Kidney epithelial cell (primary cell): ENCODE measurements around the gene LRRN2. TPM values are rescaled to one million over a fixed set of nuclear protein-coding genes. Genes with fewer than 3 reads are reported as not detected.

Experiments
- DNase-seq: peaks from one replicate; pipeline ENCODE4 v3.0.0-alpha.2; 2010; ENCODE audit warnings: low read depth
- H3K27me3 ChIP-seq: 2 replicates; pipeline ENCODE4 v1.6.0; 2011; ENCODE audit warnings: low read length; ENCODE audit not compliant: control insufficient read depth, insufficient read depth
- H3K36me3 ChIP-seq: 2 replicates; pipeline ENCODE4 v1.5.1; 2011; ENCODE audit warnings: low read length; ENCODE audit not compliant: control insufficient read depth, insufficient read depth
- H3K4me3 ChIP-seq: 2 replicates; pipeline ENCODE4 v1.5.1; 2011; ENCODE audit warnings: low read depth, mild to moderate bottlenecking, control low read depth, low read length
- CTCF ChIP-seq: IDR thresholded peaks from 2 replicates; pipeline ENCODE4 v1.5.1; 2011; ENCODE audit warnings: mild to moderate bottlenecking, moderate library complexity, low read length, control low read depth, inconsistent platforms; ENCODE audit not compliant: insufficient read depth, poor library complexity, severe bottlenecking
- total RNA-seq: library from RNA; depleted of rRNA; stranded (reverse); fragments of >200 nt; gene quantifications from 2 replicates; pipeline ENCODE4 v1.2.3, GENCODE V29; 2015

Gene LRRN2
- total RNA-seq, 1 donor from 2014 or later, result 7.6 TPM

- Histone ChIP-seq H3K27me3 (peaks cover 33% of the 10 kb centered on the region), H3K4me3 (no peak overlapping the region), H3K36me3 (no peaks in the 10 kb centered on the region)
- TF ChIP-seq CTCF, result no peak
- no peak for DNase-seq
Observed at GRCh38 chr1:204683284-204684205, 2.0 kb downstream of the LRRN2 start.

DNA sequence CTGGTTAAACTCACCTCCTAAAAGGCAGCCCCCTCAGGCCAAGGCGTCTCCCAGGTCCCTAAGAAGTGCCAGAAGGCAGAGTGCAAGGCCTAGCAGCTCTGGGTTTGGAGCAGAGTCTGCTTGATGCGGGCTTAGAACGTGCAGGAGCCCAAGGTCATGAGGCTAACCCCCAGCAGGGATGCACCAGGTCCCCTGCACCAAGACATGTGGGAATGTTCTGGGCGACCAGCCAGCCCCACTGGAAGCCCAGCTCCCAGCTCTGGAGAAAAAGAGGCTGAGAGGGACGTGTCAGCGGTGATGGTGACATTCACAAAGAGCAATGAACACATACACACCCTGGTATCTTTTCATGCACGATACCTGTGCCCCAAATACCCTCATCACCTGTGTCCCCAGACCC is 5.1 kb downstream of the LRRN2 start:
- TF ChIP-seq CTCF, result no peak
- no peak overlapping the region for H3K4me3 ChIP-seq
- DNase-seq, result no peak
- H3K36me3 ChIP-seq, result no peaks in the 10 kb centered on the region
- H3K27me3 ChIP-seq, result peaks cover 24% of the 10 kb centered on the region

- TF ChIP-seq CTCF, result no peak
- Histone ChIP-seq H3K36me3 (no peaks in the 10 kb centered on the region), H3K27me3 (peaks cover 23% of the 10 kb centered on the region), H3K4me3 (no peak overlapping the region)
- DNase-seq, result no peak
Observed at GRCh38 chr1:204680051-204680450, 5.5 kb downstream of the LRRN2 start.

- peaks cover 13% of the 10 kb centered on the region for H3K27me3 ChIP-seq
- DNase-seq, result no peak
- H3K4me3 ChIP-seq, result no peak overlapping the region
- TF ChIP-seq CTCF, result no peak
- no peaks in the 10 kb centered on the region for H3K36me3 ChIP-seq
Observed at GRCh38 chr1:204678721-204679475, 6.6 kb downstream of the LRRN2 start.

DNA sequence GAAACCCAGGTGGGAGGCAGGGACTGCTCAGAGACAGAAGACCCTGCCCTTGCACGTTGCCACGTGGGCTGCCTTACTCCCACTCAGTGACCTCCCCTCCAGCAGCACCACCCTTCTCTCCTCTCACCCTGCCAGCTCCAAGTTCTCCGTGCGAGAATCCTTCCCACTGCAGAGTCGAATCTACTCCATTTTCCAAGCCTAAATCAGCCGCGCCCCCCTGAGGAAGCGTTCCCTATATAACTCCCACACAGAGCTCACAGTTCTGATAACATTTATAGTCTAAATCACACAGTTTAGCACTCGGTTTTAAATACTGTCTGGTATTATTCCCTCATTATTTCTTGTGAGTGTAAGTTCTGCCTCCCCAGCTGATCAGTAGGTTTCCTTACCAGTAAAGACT is 7.7 kb downstream of the LRRN2 start:
- no peak for TF ChIP-seq CTCF
- Histone ChIP-seq H3K4me3 (no peak overlapping the region), H3K27me3 (peaks cover 9% of the 10 kb centered on the region), H3K36me3 (no peaks in the 10 kb centered on the region)
- no peak for DNase-seq
